Measurements from ENCODE around the gene NEU2.

Gene NEU2

GRCh38 chr2:233068762-233069418 is 36.4 kb downstream of the NEU2 start:
- DNase-seq (ENCODE audit: low read depth) = no peak
- H3K4me3 ChIP-seq (ENCODE audit: low read depth, low read length) = no peak overlapping the region
- TF ChIP-seq MAX (IDR thresholded peaks at IDR 0.05; ENCODE audit: low read depth, low read length) (no peak), POLR2A (IDR thresholded peaks at IDR 0.05; ENCODE audit: extremely low read depth, insufficient read length) (no peak), CTCF (IDR thresholded peaks at IDR 0.05; ENCODE audit: low read depth, low read length) (no peak), MYC (IDR thresholded peaks at IDR 0.05; ENCODE audit: low read depth, low read length) (no peak)

- DNase-seq (ENCODE audit: low read depth) = no peak
- no peak overlapping the region for H3K4me3 ChIP-seq (ENCODE audit: low read depth, low read length)
- no peak for TF ChIP-seq POLR2A (IDR thresholded peaks at IDR 0.05; ENCODE audit: extremely low read depth, insufficient read length)
- no peak for TF ChIP-seq CTCF (IDR thresholded peaks at IDR 0.05; ENCODE audit: low read depth, low read length)
- TF ChIP-seq MYC (IDR thresholded peaks at IDR 0.05; ENCODE audit: low read depth, low read length) = no peak
- no peak for TF ChIP-seq MAX (IDR thresholded peaks at IDR 0.05; ENCODE audit: low read depth, low read length)
Observed at GRCh38 chr2:233072838-233073237, 40.4 kb downstream of the NEU2 start.

GRCh38 chr2:233074106-233074505 is 41.6 kb downstream of the NEU2 start:
- H3K4me3 ChIP-seq (ENCODE audit: low read depth, low read length) = no peak overlapping the region
- TF ChIP-seq POLR2A (IDR thresholded peaks at IDR 0.05; ENCODE audit: extremely low read depth, insufficient read length) = no peak
- TF ChIP-seq MYC (IDR thresholded peaks at IDR 0.05; ENCODE audit: low read depth, low read length) = no peak
- no peak for TF ChIP-seq CTCF (IDR thresholded peaks at IDR 0.05; ENCODE audit: low read depth, low read length)
- no peak for TF ChIP-seq MAX (IDR thresholded peaks at IDR 0.05; ENCODE audit: low read depth, low read length)
- no peak for DNase-seq (ENCODE audit: low read depth)

GRCh38 chr2:233075141-233075965 is 42.9 kb downstream of the NEU2 start:
- peak; percentile 60 for DNase-seq (ENCODE audit: low read depth)
- TF ChIP-seq CTCF (IDR thresholded peaks at IDR 0.05; ENCODE audit: low read depth, low read length) (no peak), POLR2A (IDR thresholded peaks at IDR 0.05; ENCODE audit: extremely low read depth, insufficient read length) (peak; percentile 30), MAX (IDR thresholded peaks at IDR 0.05; ENCODE audit: low read depth, low read length) (peak; percentile 59), MYC (IDR thresholded peaks at IDR 0.05; ENCODE audit: low read depth, low read length) (0 out of 2 replicates have a peak, but pooled peaks have one; percentile 21)
- peak overlapping the region; percentile 12 for H3K4me3 ChIP-seq (ENCODE audit: low read depth, low read length)

GRCh38 chr2:233075966-233076339 is 43.5 kb downstream of the NEU2 start:
- TF ChIP-seq POLR2A (IDR thresholded peaks at IDR 0.05; ENCODE audit: extremely low read depth, insufficient read length) (no peak), CTCF (IDR thresholded peaks at IDR 0.05; ENCODE audit: low read depth, low read length) (no peak), MAX (IDR thresholded peaks at IDR 0.05; ENCODE audit: low read depth, low read length) (no peak), MYC (IDR thresholded peaks at IDR 0.05; ENCODE audit: low read depth, low read length) (0 out of 2 replicates have a peak, but pooled peaks have one; percentile 26)
- peak; percentile 83 for DNase-seq (ENCODE audit: low read depth)
- H3K4me3 ChIP-seq (ENCODE audit: low read depth, low read length) = peak overlapping the region; percentile 14

All from NB4 (cell line).